Peyer's patch (tissue), 4 donors: ENCODE data around the gene OR6N2. TPM values are rescaled to one million over a fixed set of nuclear protein-coding genes. Genes with fewer than 3 reads are reported as not detected.

Experiments
- DNase-seq, 3 donors: peaks; one replicate each; pipeline ENCODE4 v3.0.0-alpha.2; 2017 to 2019
- H3K27ac ChIP-seq, 4 donors: fragments of 200-600 bp; sonication (generic); one replicate each; pipeline ENCODE4 v1.5.1; 2016 to 2019
- H3K27me3 ChIP-seq, 2 donors: fragments of 200-600 bp; sonication (generic); one replicate each; pipeline ENCODE4 v1.5.1; 2019
- H3K36me3 ChIP-seq, 3 donors: fragments of 200-600 bp; sonication (generic); one replicate each; pipeline ENCODE4 v1.5.1; 2016 to 2019
- H3K4me1 ChIP-seq, 4 donors: fragments of 200-600 bp; sonication (generic); one replicate each; pipeline ENCODE4 v1.5.1; 2016 to 2019
- H3K4me3 ChIP-seq, 4 donors: fragments of 200-600 bp; sonication (generic); 1 replicate in 3 of 4; 2 replicates in 1 of 4; pipeline ENCODE4 v1.5.1; 2016 to 2019; ENCODE audit warnings: mild to moderate bottlenecking in 1 of 4
- H3K9me3 ChIP-seq, 4 donors: fragments of 200-600 bp; sonication (generic); one replicate each; pipeline ENCODE4 v1.5.1; 2016 to 2019; ENCODE audit warnings: mild to moderate bottlenecking in 1 of 4
- POLR2A ChIP-seq, 2 donors: fragments of 450-650 bp; IDR thresholded peaks; one replicate each; pipeline ENCODE4 v1.5.1; 2017; ENCODE audit warnings: antibody characterized with exemption in 2 of 2, mild to moderate bottlenecking in 2 of 2, moderate library complexity in 2 of 2
- total RNA-seq, 4 donors: library from RNA; depleted of rRNA; stranded (reverse); fragments of >200 nt; gene quantifications; one replicate each; pipeline ENCODE4 v1.1.0, GENCODE V29; 2016
- TF ChIP-seq, protein P1 (sequence below), 6 experiments: fragments of 450-650 bp in 4 of 6; fragments of 200-600 bp in 2 of 6; sonication (generic) in 1 of 6; IDR thresholded peaks; one replicate each; pipeline ENCODE4 v1.5.1; 2017 to 2019; ENCODE audit warnings: antibody characterized with exemption in 6 of 6, mild to moderate bottlenecking in 3 of 6, moderate library complexity in 1 of 6

The OR6N2 gene
- total RNA-seq, 4 donors from 2014 or later, result not detected

DNA sequence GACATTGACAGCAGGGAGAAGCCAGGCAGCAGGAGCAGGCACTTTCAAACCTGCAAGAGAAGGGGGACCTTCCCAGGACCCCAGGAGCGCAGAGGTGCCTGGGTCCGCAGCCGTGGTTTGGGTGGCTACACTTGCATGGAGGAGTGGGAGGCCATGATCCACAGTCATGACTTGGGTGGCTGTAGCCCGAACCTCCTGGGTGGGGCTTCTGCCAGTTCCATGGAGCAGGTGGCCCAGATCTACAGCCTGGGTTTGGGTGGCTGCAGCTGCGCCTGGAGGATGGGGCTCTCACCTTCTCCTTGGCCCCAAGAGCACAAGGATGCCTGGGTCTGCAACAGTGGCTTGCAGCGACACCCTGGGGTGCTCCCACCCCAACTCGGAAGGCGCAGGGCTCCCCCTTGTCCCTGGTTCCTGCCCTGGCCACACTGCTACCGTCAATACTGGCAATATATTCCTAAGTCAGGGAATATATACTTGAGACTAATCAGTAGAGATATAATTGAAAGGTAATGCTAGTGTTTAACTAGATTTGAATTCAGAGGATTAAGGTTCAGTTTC, 28.8 kb downstream of the OR6N2 start:
- H3K27ac ChIP-seq, result no peak overlapping the region
- TF ChIP-seq, protein P1, sequence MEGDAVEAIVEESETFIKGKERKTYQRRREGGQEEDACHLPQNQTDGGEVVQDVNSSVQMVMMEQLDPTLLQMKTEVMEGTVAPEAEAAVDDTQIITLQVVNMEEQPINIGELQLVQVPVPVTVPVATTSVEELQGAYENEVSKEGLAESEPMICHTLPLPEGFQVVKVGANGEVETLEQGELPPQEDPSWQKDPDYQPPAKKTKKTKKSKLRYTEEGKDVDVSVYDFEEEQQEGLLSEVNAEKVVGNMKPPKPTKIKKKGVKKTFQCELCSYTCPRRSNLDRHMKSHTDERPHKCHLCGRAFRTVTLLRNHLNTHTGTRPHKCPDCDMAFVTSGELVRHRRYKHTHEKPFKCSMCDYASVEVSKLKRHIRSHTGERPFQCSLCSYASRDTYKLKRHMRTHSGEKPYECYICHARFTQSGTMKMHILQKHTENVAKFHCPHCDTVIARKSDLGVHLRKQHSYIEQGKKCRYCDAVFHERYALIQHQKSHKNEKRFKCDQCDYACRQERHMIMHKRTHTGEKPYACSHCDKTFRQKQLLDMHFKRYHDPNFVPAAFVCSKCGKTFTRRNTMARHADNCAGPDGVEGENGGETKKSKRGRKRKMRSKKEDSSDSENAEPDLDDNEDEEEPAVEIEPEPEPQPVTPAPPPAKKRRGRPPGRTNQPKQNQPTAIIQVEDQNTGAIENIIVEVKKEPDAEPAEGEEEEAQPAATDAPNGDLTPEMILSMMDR (IDR thresholded peaks at IDR 0.05), result no peak
- TF ChIP-seq POLR2A (IDR thresholded peaks at IDR 0.05), result no peak

DNA sequence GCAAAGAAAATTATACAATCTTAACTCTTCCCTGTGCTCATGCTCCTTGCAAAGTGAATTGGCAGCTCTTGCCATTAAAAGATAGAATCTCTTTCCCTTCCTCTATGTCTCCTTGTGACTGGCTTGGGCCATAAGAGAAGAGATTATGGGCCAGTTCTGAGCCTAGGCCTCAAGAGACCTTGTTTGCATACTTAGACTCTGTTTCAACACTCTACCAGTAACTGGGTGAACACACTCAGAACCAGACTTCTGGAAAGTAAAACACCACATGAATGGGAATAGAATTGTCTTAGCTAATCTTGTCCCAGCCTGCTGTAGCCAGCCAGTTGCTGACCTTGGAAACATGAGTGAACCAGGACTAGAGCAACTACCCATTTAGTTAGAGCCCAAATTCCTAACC, 45.2 kb downstream of the OR6N2 start:
- no peaks in the 10 kb centered on the region for H3K9me3 ChIP-seq
- no peak for DNase-seq
- no peak overlapping the region for H3K4me3 ChIP-seq
- no peaks in the 10 kb centered on the region for H3K36me3 ChIP-seq
- no peak overlapping the region for H3K27ac ChIP-seq
- no peaks in the 10 kb centered on the region for H3K27me3 ChIP-seq
- H3K4me1 ChIP-seq, result no peaks in the 10 kb centered on the region
- TF ChIP-seq, protein P1 (IDR thresholded peaks at IDR 0.05), result no peak
- TF ChIP-seq POLR2A (IDR thresholded peaks at IDR 0.05), result no peak

More for the DNA sequence above, 28.8 kb downstream of the OR6N2 start:
- Histone ChIP-seq H3K4me3 (no peak overlapping the region), H3K36me3 (no peaks in the 10 kb centered on the region), H3K27me3 (no peaks in the 10 kb centered on the region), H3K4me1 (no peaks in the 10 kb centered on the region), H3K9me3 (no peaks in the 10 kb centered on the region)
- DNase-seq, result no peak

DNA sequence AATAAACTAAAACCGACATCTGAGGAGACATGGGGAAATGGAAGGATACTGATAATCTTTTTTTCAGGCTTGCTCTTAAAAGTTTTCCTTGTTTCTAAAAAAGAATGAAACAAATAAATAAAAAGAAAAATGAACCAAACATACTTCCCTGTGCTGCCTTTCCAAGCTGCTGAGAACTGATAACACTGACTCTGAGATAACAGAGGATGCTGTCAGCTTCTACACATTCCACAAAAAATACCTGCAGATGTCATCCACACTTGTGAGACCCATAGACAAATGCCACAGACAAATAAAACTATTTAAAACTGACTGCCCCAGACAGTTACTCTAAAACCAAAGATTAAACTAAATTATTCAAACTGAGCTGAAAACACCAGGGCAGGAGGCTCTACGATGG, 48.5 kb downstream of the OR6N2 start:
- no peaks in the 10 kb centered on the region for H3K9me3 ChIP-seq
- TF ChIP-seq, protein P1 (IDR thresholded peaks at IDR 0.05), result no peak
- TF ChIP-seq POLR2A (IDR thresholded peaks at IDR 0.05), result no peak
- no peak overlapping the region for H3K4me3 ChIP-seq
- no peaks in the 10 kb centered on the region for H3K4me1 ChIP-seq
- no peak overlapping the region for H3K27ac ChIP-seq
- H3K36me3 ChIP-seq, result no peaks in the 10 kb centered on the region
- H3K27me3 ChIP-seq, result no peaks in the 10 kb centered on the region
- no peak for DNase-seq

DNA sequence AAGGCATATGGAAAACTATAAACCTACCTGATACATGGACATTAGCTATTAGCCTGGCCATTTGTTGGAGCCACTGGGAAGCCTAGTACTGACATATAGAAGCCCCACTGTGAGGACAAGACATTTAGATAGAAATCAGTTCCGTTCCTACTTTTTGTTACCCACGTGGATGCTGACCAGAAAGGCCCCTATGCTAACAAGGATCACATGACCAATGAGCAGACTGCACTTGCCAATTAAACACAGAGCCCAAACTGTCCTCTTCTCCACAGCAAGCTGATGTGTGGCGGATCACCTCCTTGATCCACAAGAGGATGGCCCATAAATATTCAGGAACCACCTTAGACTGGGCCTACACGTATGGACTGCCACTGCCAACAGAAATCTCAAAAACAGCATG, 49.3 kb downstream of the OR6N2 start:
- Histone ChIP-seq H3K4me3 (no peak overlapping the region), H3K27ac (no peak overlapping the region), H3K9me3 (no peaks in the 10 kb centered on the region), H3K4me1 (no peaks in the 10 kb centered on the region), H3K36me3 (no peaks in the 10 kb centered on the region), H3K27me3 (no peaks in the 10 kb centered on the region)
- no peak for DNase-seq
- TF ChIP-seq, protein P1 (IDR thresholded peaks at IDR 0.05), result no peak
- TF ChIP-seq POLR2A (IDR thresholded peaks at IDR 0.05), result no peak

DNA sequence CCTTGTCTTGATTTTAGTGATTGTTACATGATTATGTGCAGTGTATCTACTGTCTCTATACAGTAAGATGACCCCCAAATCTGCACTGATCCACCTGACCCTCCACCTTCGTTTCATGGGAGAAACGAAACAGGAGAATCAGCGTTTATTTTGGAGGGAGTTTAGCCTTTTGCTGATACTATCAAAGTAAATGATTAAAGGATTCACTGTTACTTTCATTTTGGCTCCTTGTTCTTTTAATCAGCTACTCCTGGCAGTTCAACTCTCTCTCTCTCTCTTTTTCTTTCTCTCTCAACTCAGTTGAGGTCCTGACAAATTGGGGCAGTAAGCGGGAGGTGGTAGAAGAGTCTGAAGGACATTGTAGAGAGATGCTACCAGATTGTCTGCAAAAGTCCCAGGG, 50.6 kb downstream of the OR6N2 start:
- no peak for TF ChIP-seq POLR2A (IDR thresholded peaks at IDR 0.05)
- TF ChIP-seq, protein P1 (IDR thresholded peaks at IDR 0.05), result no peak
- H3K4me3 ChIP-seq, result no peak overlapping the region
- H3K36me3 ChIP-seq, result no peaks in the 10 kb centered on the region
- H3K9me3 ChIP-seq, result no peaks in the 10 kb centered on the region
- H3K27me3 ChIP-seq, result no peaks in the 10 kb centered on the region
- H3K4me1 ChIP-seq, result no peaks in the 10 kb centered on the region
- no peak overlapping the region for H3K27ac ChIP-seq
- DNase-seq, result no peak
